SK-N-SH (cell line): ENCODE data around the gene SP100.

ENCODE experiments used
- ELF1 ChIP-seq: IDR thresholded peaks from 2 replicates; pipeline ENCODE4 v1.4.0; 2012
- EZH2phosphoT487 ChIP-seq: fragments of 200-600 bp; sonication (generic); IDR thresholded peaks from 2 replicates; pipeline ENCODE4 v1.6.1; 2017; ENCODE audit warnings: low read depth, mixed run types, mild to moderate bottlenecking, antibody characterized with exemption, moderate library complexity, borderline replicate concordance
- GABPA ChIP-seq: IDR thresholded peaks from 2 replicates; pipeline ENCODE4 v1.4.0; 2012; ENCODE audit warnings: low read depth, mild to moderate bottlenecking
- POLR2AphosphoS5 ChIP-seq: IDR thresholded peaks from 2 replicates; pipeline ENCODE4 v1.6.1; 2012; ENCODE audit warnings: low read depth, low read length
- RCOR1 ChIP-seq: fragments of 150-350 bp; IDR thresholded peaks from 2 replicates; pipeline ENCODE4 v1.6.1; 2017; ENCODE audit warnings: antibody characterized with exemption, low read length
- RFX5 ChIP-seq: IDR thresholded peaks from 2 replicates; pipeline ENCODE4 v1.6.1; 2012; ENCODE audit warnings: mild to moderate bottlenecking, improper control_type of control experiment, low read length
- TEAD4 ChIP-seq: IDR thresholded peaks from 2 replicates; pipeline ENCODE4 v1.4.0; 2012; ENCODE audit warnings: mild to moderate bottlenecking, borderline replicate concordance; ENCODE audit not compliant: insufficient read depth
- YY1 ChIP-seq: IDR thresholded peaks from 2 replicates; pipeline ENCODE4 v1.4.0; 2012; ENCODE audit warnings: low read depth, mild to moderate bottlenecking
- TF ChIP-seq, protein P1 (sequence below): fragments of 200-600 bp; sonication (generic); IDR thresholded peaks from 2 replicates; pipeline ENCODE4 v1.6.1; 2017; ENCODE audit warnings: antibody characterized with exemption, mild to moderate bottlenecking, moderate library complexity
- TF ChIP-seq, protein P2 (sequence below): IDR thresholded peaks from 2 replicates; pipeline ENCODE4 v1.4.0; 2012; ENCODE audit warnings: low read depth
- TF ChIP-seq, protein P3 (sequence below): IDR thresholded peaks from 2 replicates; pipeline ENCODE4 v1.4.0; 2012; ENCODE audit warnings: low read depth, borderline replicate concordance

DNA sequence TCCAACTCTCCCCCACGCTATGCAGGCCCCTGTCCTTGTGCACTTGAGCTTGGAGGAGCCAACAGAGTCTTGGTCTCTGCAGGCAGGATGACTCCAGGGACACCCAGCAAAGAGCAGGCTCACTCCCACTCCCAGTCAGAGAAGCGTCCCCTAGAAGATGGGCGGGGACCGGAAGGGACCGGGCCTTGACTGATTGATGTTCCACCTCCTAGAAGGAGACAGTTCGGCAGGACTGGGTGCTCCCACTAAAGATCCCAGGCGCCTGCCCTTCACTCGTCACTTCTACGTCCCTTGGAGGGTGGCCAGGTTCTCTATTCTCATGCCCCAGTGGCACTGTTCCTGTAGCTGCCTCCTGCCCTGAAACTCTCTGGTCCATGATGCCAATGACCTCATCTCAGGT is 3.2 kb upstream of the SP100 start:
- no peak for TF ChIP-seq RCOR1
- TF ChIP-seq RFX5, result no peak
- TF ChIP-seq, protein P1, sequence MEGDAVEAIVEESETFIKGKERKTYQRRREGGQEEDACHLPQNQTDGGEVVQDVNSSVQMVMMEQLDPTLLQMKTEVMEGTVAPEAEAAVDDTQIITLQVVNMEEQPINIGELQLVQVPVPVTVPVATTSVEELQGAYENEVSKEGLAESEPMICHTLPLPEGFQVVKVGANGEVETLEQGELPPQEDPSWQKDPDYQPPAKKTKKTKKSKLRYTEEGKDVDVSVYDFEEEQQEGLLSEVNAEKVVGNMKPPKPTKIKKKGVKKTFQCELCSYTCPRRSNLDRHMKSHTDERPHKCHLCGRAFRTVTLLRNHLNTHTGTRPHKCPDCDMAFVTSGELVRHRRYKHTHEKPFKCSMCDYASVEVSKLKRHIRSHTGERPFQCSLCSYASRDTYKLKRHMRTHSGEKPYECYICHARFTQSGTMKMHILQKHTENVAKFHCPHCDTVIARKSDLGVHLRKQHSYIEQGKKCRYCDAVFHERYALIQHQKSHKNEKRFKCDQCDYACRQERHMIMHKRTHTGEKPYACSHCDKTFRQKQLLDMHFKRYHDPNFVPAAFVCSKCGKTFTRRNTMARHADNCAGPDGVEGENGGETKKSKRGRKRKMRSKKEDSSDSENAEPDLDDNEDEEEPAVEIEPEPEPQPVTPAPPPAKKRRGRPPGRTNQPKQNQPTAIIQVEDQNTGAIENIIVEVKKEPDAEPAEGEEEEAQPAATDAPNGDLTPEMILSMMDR, result no peak
- no peak for TF ChIP-seq EZH2phosphoT487
- TF ChIP-seq TEAD4, result no peak
- TF ChIP-seq GABPA, result no peak
- no peak for TF ChIP-seq YY1
- no peak for TF ChIP-seq ELF1
- TF ChIP-seq, protein P2, sequence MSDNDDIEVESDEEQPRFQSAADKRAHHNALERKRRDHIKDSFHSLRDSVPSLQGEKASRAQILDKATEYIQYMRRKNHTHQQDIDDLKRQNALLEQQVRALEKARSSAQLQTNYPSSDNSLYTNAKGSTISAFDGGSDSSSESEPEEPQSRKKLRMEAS, result no peak
- TF ChIP-seq, protein P3, sequence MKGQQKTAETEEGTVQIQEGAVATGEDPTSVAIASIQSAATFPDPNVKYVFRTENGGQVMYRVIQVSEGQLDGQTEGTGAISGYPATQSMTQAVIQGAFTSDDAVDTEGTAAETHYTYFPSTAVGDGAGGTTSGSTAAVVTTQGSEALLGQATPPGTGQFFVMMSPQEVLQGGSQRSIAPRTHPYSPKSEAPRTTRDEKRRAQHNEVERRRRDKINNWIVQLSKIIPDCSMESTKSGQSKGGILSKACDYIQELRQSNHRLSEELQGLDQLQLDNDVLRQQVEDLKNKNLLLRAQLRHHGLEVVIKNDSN, result no peak
- TF ChIP-seq POLR2AphosphoS5, result no peak
